HG02973 (cell line): ENCODE data around the gene GSX2.
"Not testable (repeated sequence)": the region's sequence is repeated elsewhere in the genome, so short reads cannot be mapped to it uniquely, and the experiment has no call there.

ENCODE experiments used
- ATAC-seq: cut with Tn5 transposase; IDR thresholded peaks from one replicate; pipeline ENCODE4 v1.9.1; 2021; ENCODE audit warnings: moderate library complexity; ENCODE audit not compliant: unreplicated experiment

GSX2 gene

GRCh38 chr4:54101190-54102041 lies 1.5 kb downstream of the GSX2 start:
- ATAC-seq, result no peak

GRCh38 chr4:54102531-54103106 lies 2.7 kb downstream of the GSX2 start:
- ATAC-seq, result no peak

- no peak for ATAC-seq
Observed at GRCh38 chr4:54103190-54103574, 3.2 kb downstream of the GSX2 start.

- no peak for ATAC-seq
Observed at GRCh38 chr4:54104907-54105306, 4.9 kb downstream of the GSX2 start.

GRCh38 chr4:54107951-54108748 lies 8.2 kb downstream of the GSX2 start:
- no peak for ATAC-seq

- ATAC-seq, result no peak
Observed at GRCh38 chr4:54109241-54110018, 9.5 kb downstream of the GSX2 start.

GRCh38 chr4:54110019-54110416 lies 10.1 kb downstream of the GSX2 start:
- ATAC-seq, result no peak

- ATAC-seq, result not testable (repeated sequence)
Observed at GRCh38 chr4:54113206-54113605, 13.2 kb downstream of the GSX2 start.

- not testable (repeated sequence) for ATAC-seq
Observed at GRCh38 chr4:54116246-54116645, 16.3 kb downstream of the GSX2 start.

GRCh38 chr4:54118850-54119589 lies 19.1 kb downstream of the GSX2 start:
- ATAC-seq, result no peak

GRCh38 chr4:54120518-54120917 lies 20.6 kb downstream of the GSX2 start:
- ATAC-seq, result no peak

- no peak for ATAC-seq
Observed at GRCh38 chr4:54127660-54128059, 27.7 kb downstream of the GSX2 start.

GRCh38 chr4:54128694-54129093 lies 28.7 kb downstream of the GSX2 start:
- not testable (repeated sequence) for ATAC-seq

GRCh38 chr4:54139332-54139731 lies 39.4 kb downstream of the GSX2 start:
- ATAC-seq, result no peak

GRCh38 chr4:54140287-54140686 lies 40.3 kb downstream of the GSX2 start:
- ATAC-seq, result no peak

GRCh38 chr4:54144199-54144598 lies 44.2 kb downstream of the GSX2 start:
- no peak for ATAC-seq

- no peak for ATAC-seq
Observed at GRCh38 chr4:54144661-54145171, 44.8 kb downstream of the GSX2 start.

- ATAC-seq, result no peak
Observed at GRCh38 chr4:54146139-54146538, 46.2 kb downstream of the GSX2 start.

- no peak for ATAC-seq
Observed at GRCh38 chr4:54149323-54149722, 49.4 kb downstream of the GSX2 start.
